Measurements from ENCODE around the gene FAM149A. TPM values are rescaled to one million over a fixed set of nuclear protein-coding genes. Genes with fewer than 3 reads are reported as not detected.

Gene FAM149A
- total and polyA plus RNA-seq, 2 experiments from 2014 or later, result 10.8 to 13.3 TPM

DNA sequence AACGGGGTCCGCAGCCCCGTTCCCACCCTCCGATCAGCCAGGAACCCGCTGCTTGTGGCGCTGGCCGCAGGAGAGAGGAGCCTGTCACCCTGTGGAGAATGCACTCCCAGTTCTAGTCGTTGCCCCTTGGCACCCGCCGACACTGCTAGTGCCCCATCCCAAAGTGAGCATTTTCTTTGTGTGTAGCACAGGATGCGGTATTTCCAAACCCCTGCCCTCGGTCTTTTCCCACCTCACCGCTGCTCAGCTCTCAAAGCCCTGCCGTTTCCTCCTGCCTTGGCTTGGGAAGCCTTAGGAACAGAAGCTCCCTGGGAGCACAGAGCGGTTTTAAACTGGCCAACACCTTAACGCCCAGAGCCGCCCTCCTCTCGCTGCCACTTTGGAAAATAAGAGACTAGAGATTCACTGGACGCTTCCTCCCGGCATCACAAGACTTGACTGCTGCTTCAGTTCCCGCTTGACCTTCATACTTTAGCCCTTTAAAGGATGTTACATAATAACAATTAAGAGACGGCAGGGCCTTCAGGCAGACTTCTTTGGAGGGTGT, 87.6 kb downstream of the FAM149A start:
- peaks cover 4% of the 10 kb centered on the region; the same call in 1 of the 2 replicates for H3F3A ChIP-seq (replicated peaks; ENCODE audit: low read depth)
- peaks cover 6% of the 10 kb centered on the region for H3K27me3 Mint-ChIP-seq (ENCODE audit: insufficient read depth, low read depth, poor library complexity)
- H3K4me1 Mint-ChIP-seq, result peaks cover 34% of the 10 kb centered on the region
- H3K27me3 ChIP-seq (ENCODE audit: insufficient read depth), result no peaks in the 10 kb centered on the region
- H3K4me3 ChIP-seq, result peak overlapping the region; percentile 77
- no peaks in the 10 kb centered on the region for H4K20me1 ChIP-seq (replicated peaks; ENCODE audit: insufficient read depth)
- DNase-seq (ENCODE audit: low spot score) (peak; percentile 73), ATAC-seq (peak; percentile 47)
- no peak overlapping the region for H3K27ac ChIP-seq (ENCODE audit: low read depth)
- H2AFZ ChIP-seq, result peak overlapping the region; percentile 92; the same call in 1 of the 2 replicates
- peak overlapping the region; percentile 78 for H3K4me2 ChIP-seq
- TF ChIP-seq JUNB (IDR thresholded peaks at IDR 0.05; ENCODE audit: unreplicated experiment), result no peak
- peak; percentile 39 for TF ChIP-seq POLR2AphosphoS5 (IDR thresholded peaks at IDR 0.05; ENCODE audit: low read depth)
- TF ChIP-seq NANOG (IDR thresholded peaks at IDR 0.05; ENCODE audit: borderline replicate concordance), result no peak
- no peak for TF ChIP-seq STAT1 (IDR thresholded peaks at IDR 0.05; ENCODE audit: unreplicated experiment)
- no peaks in the 10 kb centered on the region for H3K9me2 ChIP-seq (ENCODE audit: insufficient read depth)
- peak overlapping the region; percentile 93 for H3K4me3 Mint-ChIP-seq
- no peaks in the 10 kb centered on the region for H3K9me3 Mint-ChIP-seq
- peak overlapping the region; percentile 66 for H3K27ac Mint-ChIP-seq
- H3K4me1 ChIP-seq (ENCODE audit: insufficient read depth), result peaks cover 21% of the 10 kb centered on the region
- no peaks in the 10 kb centered on the region for H3K36me3 ChIP-seq (ENCODE audit: insufficient read depth)
- peaks cover 10% of the 10 kb centered on the region; the same call in 2 of the 3 replicates for H3K36me3 Mint-ChIP-seq (ENCODE audit: low read depth)
- no peaks in the 10 kb centered on the region; the same call in 1 of the 2 replicates for H3K79me2 ChIP-seq (replicated peaks; ENCODE audit: insufficient read depth)

DNA sequence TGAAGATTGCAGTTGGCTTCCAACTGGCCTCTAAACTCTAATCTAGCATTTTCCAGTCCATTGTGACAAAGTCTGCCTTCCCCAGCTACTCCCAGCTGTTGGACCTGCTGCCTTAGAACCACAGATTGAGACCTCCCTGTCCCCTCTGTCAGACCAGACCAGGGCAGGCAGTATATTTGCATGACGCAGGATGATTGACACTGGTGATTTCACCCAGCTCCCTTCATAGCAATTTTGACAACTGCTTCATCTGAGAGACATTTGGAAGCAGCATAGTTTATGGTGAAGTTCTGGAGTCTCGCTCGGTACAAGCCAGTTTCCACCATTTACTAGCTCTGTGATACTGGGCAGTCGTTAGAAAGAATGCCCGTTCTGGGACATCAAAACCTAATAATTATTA, 89.3 kb downstream of the FAM149A start:
- no peak overlapping the region; the same call in 1 of the 2 replicates for H3K27ac Mint-ChIP-seq
- no peak overlapping the region; the same call in 2 of the 3 replicates for H3K4me3 Mint-ChIP-seq
- H3K36me3 Mint-ChIP-seq (ENCODE audit: low read depth), result peaks cover 10% of the 10 kb centered on the region; the same call in 2 of the 3 replicates
- DNase-seq (ENCODE audit: low spot score), result no peak
- Histone ChIP-seq H3K27me3 (ENCODE audit: insufficient read depth) (no peaks in the 10 kb centered on the region), H3K9me2 (ENCODE audit: insufficient read depth) (no peaks in the 10 kb centered on the region), H2AFZ (no peak overlapping the region), H3F3A (replicated peaks; ENCODE audit: low read depth) (peaks cover 4% of the 10 kb centered on the region; the same call in 1 of the 2 replicates), H4K20me1 (replicated peaks; ENCODE audit: insufficient read depth) (no peaks in the 10 kb centered on the region), H3K4me3 (no peak overlapping the region), H3K79me2 (replicated peaks; ENCODE audit: insufficient read depth) (no peaks in the 10 kb centered on the region; the same call in 1 of the 2 replicates), H3K4me2 (no peak overlapping the region), H3K4me1 (ENCODE audit: insufficient read depth) (peaks cover 21% of the 10 kb centered on the region), H3K27ac (ENCODE audit: low read depth) (no peak overlapping the region), H3K36me3 (ENCODE audit: insufficient read depth) (no peaks in the 10 kb centered on the region)
- H3K4me1 Mint-ChIP-seq, result peaks cover 33% of the 10 kb centered on the region
- H3K9me3 Mint-ChIP-seq, result no peaks in the 10 kb centered on the region
- H3K27me3 Mint-ChIP-seq (ENCODE audit: insufficient read depth, low read depth, poor library complexity), result peaks cover 6% of the 10 kb centered on the region
- no peak for ATAC-seq
- no peak for TF ChIP-seq EZH2phosphoT487 (IDR thresholded peaks at IDR 0.05; ENCODE audit: unreplicated experiment)
- TF ChIP-seq, protein P1, sequence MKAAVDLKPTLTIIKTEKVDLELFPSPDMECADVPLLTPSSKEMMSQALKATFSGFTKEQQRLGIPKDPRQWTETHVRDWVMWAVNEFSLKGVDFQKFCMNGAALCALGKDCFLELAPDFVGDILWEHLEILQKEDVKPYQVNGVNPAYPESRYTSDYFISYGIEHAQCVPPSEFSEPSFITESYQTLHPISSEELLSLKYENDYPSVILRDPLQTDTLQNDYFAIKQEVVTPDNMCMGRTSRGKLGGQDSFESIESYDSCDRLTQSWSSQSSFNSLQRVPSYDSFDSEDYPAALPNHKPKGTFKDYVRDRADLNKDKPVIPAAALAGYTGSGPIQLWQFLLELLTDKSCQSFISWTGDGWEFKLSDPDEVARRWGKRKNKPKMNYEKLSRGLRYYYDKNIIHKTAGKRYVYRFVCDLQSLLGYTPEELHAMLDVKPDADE (IDR thresholded peaks at IDR 0.05), result no peak
- TF ChIP-seq REST (IDR thresholded peaks at IDR 0.05; ENCODE audit: unreplicated experiment), result no peak
- TF ChIP-seq, protein P2, sequence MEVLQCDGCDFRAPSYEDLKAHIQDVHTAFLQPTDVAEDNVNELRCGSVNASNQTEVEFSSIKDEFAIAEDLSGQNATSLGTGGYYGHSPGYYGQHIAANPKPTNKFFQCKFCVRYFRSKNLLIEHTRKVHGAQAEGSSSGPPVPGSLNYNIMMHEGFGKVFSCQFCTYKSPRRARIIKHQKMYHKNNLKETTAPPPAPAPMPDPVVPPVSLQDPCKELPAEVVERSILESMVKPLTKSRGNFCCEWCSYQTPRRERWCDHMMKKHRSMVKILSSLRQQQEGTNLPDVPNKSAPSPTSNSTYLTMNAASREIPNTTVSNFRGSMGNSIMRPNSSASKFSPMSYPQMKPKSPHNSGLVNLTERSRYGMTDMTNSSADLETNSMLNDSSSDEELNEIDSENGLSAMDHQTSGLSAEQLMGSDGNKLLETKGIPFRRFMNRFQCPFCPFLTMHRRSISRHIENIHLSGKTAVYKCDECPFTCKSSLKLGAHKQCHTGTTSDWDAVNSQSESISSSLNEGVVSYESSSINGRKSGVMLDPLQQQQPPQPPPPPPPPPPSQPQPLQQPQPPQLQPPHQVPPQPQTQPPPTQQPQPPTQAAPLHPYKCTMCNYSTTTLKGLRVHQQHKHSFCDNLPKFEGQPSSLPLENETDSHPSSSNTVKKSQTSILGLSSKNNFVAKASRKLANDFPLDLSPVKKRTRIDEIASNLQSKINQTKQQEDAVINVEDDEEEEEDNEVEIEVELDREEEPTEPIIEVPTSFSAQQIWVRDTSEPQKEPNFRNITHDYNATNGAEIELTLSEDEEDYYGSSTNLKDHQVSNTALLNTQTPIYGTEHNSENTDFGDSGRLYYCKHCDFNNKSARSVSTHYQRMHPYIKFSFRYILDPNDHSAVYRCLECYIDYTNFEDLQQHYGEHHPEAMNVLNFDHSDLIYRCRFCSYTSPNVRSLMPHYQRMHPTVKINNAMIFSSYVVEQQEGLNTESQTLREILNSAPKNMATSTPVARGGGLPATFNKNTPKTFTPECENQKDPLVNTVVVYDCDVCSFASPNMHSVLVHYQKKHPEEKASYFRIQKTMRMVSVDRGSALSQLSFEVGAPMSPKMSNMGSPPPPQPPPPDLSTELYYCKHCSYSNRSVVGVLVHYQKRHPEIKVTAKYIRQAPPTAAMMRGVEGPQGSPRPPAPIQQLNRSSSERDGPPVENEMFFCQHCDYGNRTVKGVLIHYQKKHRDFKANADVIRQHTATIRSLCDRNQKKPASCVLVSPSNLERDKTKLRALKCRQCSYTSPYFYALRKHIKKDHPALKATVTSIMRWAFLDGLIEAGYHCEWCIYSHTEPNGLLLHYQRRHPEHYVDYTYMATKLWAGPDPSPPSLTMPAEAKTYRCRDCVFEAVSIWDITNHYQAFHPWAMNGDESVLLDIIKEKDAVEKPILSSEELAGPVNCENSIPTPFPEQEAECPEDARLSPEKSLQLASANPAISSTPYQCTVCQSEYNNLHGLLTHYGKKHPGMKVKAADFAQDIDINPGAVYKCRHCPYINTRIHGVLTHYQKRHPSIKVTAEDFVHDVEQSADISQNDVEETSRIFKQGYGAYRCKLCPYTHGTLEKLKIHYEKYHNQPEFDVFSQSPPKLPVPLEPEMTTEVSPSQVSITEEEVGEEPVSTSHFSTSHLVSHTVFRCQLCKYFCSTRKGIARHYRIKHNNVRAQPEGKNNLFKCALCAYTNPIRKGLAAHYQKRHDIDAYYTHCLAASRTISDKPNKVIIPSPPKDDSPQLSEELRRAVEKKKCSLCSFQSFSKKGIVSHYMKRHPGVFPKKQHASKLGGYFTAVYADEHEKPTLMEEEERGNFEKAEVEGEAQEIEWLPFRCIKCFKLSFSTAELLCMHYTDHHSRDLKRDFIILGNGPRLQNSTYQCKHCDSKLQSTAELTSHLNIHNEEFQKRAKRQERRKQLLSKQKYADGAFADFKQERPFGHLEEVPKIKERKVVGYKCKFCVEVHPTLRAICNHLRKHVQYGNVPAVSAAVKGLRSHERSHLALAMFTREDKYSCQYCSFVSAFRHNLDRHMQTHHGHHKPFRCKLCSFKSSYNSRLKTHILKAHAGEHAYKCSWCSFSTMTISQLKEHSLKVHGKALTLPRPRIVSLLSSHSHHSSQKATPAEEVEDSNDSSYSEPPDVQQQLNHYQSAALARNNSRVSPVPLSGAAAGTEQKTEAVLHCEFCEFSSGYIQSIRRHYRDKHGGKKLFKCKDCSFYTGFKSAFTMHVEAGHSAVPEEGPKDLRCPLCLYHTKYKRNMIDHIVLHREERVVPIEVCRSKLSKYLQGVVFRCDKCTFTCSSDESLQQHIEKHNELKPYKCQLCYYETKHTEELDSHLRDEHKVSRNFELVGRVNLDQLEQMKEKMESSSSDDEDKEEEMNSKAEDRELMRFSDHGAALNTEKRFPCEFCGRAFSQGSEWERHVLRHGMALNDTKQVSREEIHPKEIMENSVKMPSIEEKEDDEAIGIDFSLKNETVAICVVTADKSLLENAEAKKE (CRISPR knock-in tag; IDR thresholded peaks at IDR 0.05), result no peak
- no peak for TF ChIP-seq STAT1 (IDR thresholded peaks at IDR 0.05; ENCODE audit: unreplicated experiment)
- no peak for TF ChIP-seq EZH2 (IDR thresholded peaks at IDR 0.05; ENCODE audit: low read depth, unreplicated experiment)
- TF ChIP-seq ZNF114 (CRISPR knock-in tag; IDR thresholded peaks at IDR 0.05), result no peak
- TF ChIP-seq CREB1 (CRISPR knock-in tag; IDR thresholded peaks at IDR 0.05; ENCODE audit: low read depth), result no peak
- no peak for TF ChIP-seq NANOG (IDR thresholded peaks at IDR 0.05; ENCODE audit: borderline replicate concordance)
- no peak for TF ChIP-seq JUNB (IDR thresholded peaks at IDR 0.05; ENCODE audit: unreplicated experiment)
